Measurements from ENCODE around the gene LAMA5. TPM values are rescaled to one million over a fixed set of nuclear protein-coding genes. Genes with fewer than 3 reads are reported as not detected.
A peak's percentile ranks its signal among the peaks of the same experiment; 100 is the strongest.

The LAMA5 gene
- total RNA-seq, 1 experiment from 2014 or later = 4.1 TPM

DNA sequence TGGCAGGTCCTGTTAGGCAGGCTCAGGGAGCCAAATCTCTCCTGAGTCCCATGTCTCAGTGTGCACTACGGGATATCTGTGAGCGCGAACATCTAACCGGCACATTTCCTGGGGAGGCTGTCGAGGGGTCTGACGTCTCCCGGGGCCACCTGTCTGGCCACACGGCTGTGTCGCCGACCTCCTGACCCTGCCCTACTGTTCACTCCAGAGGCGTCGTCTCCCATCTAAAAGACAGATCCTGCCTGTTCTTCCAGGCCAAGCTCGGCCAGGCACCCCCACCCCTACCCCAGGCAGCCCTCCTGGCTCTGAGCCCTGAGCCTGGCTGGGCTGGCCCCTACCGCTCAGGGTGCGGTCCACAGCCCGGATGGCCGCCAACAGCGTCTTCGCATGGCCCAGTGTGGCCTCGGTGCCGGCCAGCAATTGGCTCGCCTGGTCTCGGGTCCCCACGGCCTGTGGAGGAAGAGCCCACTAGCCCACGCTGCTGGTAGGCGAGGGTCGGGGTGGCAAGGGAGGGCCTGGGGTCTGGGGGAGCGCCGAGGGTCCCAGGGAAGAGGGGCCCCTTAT is 47.7 kb downstream of the LAMA5 start:
- no peak for DNase-seq (ENCODE audit: low read depth, low spot score)
- in situ Hi-C loops (cut with HindIII; ENCODE audit: low pct_unique_long_range_greater_than_20kb, low sequenced_read_pairs) = no loop called here

DNA sequence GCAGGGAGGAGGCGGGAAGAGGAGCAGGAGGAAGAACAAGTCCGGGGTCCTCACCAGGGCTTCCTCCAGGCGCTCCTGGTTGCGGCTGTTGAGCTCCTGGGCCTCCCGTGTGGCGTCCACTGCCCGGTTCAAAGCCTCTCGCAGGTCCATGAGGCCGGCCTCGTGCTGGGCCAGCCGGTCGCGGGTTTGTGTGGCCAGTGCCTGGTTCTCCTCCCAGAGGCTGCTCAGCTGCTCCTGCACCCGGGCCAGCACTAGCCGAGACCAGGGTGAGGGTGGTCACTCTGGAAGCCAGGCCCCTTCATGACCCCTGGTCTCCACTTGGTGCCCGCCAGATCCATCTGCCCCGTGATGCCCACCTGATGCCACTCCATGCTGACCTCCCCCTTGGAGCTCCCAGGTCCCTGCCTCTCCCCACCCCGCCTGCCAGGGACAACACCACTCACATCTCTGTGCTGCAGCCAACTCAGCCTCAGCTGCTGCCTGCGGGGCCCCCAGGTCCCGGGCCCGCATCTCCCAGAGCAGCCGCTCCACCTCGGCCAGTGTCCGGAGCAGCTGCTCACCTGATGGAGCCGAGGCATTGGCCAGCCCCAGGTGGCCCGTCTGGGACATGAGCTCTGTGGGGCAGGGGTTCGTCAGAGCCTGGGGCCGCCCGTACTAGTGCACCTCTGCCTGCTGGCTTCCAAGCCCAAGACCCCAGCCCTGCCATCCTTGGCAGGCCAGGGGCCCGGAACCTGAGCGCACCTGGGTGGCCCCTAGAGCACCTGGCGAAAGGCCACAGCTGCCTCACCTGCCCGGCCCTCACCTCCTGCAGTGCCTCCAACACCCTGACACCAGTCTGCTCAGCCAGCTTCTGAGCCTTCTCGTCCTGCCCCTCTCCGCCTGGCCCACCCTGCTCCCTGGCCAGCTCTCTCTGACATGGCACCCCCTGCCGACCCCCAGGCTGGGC is 48.4 kb downstream of the LAMA5 start:
- in situ Hi-C loops (cut with HindIII; ENCODE audit: low pct_unique_long_range_greater_than_20kb, low sequenced_read_pairs) = no loop called here
- DNase-seq (ENCODE audit: low read depth, low spot score) = peak; percentile 17

DNA sequence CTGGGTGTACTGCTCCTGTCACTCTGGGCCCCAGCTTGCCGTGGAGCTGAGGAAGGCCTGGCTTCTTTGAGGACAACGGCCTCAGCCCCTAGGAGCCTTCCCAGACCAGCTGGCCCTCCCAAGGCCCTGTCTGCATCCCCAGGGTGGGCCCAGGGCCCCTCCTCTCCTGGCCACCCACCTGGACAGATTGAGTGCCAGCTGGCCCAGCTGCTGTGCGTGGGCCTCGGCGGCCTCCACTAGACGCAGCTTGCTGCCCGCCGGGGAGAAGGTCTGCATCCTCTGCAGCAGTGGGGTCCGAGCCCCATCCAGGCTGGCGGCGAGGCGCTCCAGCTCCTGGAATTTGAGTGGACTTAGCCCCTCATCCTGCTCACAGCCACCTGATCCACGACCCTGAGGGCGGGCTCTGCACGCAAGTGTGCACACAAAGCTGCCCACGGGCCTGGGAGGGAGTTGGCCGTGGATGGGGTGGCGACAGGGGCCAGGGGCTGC is 49.9 kb downstream of the LAMA5 start:
- no peak for DNase-seq (ENCODE audit: low read depth, low spot score)
- in situ Hi-C loops (cut with HindIII; ENCODE audit: low pct_unique_long_range_greater_than_20kb, low sequenced_read_pairs) = no loop called here

DNA sequence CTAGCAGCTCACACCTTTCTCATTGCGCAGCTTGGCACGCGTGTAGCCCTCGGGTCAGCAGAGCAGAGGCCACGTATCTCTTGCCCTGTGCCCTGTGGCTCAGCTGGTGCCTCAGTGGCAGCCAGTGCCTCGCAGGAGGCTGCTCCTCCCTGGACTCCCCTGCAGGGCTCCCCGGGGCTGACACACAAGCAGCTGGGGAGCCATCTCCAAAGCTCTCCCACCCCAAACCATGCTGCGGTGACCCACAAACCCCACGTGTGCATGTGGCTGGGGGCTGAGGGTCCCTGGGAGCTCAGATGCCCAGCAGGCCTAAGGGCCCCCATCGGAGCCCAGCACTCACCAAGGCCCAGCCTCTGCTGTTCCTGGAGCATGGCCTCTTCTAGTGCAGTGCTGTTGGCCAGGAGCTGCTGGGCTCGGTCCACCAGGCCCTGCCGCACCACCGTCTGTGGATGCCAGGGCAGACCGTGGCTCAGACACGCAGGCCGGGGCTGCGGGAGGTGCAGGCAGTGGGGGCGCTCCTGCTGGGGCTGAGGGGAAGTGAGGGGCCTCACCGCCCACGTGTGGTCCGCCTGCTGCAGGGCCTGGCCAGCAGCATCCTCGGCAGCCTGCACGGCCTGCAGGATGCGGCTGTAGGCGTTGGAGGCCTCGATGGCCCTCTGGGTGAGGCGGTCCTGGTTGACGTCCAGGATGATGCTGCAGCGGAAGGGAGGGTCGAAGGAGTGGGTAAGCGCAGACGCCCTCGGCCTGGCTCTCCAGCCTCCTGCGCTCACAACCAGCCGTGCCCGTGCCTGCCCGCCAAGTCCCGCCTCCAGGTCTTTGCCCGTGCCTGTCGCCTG is 50.6 kb downstream of the LAMA5 start:
- no peak for DNase-seq (ENCODE audit: low read depth, low spot score)
- in situ Hi-C loops (cut with HindIII; ENCODE audit: low pct_unique_long_range_greater_than_20kb, low sequenced_read_pairs) = no loop called here

DNA sequence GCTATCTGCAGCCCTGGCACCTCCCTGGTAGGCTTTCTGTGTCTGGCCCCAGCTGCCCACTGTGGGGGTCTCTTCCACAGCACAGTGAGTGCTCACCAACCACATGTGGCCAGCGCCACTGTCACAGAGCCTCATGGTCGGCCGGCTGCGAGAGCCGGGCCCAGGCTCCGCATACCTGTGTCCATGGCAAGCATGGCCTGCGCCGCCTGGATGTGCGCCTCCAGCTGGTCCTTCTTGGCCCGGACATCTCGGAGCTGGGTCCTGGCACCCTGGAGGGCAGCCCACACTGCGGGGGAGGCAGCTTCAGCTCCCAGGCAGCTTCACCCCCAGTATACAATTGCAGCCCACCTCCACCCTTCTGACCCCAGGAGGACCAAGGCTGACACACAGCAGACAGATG is 51.3 kb downstream of the LAMA5 start:
- DNase-seq (ENCODE audit: low read depth, low spot score) = no peak
- in situ Hi-C loops (cut with HindIII; ENCODE audit: low pct_unique_long_range_greater_than_20kb, low sequenced_read_pairs) = no loop called here

DNA sequence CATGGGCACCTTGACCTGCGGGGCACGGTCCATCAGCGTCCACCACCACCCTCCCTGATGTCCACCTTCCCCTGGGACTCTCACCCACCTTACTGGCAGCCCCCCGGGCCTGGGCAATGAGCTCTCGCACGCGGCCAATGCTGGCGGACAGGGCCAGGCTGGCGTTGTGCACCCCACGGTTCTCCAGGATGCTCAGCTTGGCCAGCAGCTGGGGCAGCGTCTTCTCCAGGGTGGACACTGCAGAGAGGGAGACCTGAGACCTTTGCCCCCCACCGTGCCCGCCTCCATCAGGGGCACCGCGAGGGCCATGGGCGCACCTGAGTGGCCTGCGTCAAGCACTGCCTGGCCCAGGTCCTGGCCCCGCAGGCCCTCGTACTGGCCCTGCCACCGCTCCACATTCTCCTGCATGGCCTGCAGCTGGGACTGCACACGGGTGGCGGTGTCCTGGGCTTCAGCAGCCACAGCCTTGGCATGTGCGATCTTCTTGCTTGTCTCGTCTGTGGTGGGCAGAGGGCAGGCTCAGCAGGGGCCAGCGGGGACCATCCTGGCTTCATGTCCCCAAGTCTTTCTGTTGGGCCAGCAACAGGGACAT is 52.3 kb downstream of the LAMA5 start:
- in situ Hi-C loops (cut with HindIII; ENCODE audit: low pct_unique_long_range_greater_than_20kb, low sequenced_read_pairs) = no loop called here
- DNase-seq (ENCODE audit: low read depth, low spot score) = no peak

DNA sequence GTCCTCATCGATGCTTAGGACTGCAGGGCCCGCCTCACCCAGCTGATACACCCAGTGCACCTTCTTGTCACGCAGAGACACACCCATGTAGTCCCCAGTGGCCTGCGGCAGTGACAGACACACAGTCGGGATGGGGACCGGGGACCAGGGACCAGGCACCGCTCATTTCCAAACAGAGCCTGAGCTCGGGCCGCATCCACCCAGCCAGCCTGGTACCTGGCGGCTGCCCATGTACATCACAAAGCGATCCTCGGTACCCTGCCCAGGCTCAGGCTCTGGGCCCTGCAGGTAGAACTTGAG is 52.8 kb downstream of the LAMA5 start:
- DNase-seq (ENCODE audit: low read depth, low spot score) = no peak
- in situ Hi-C loops (cut with HindIII; ENCODE audit: low pct_unique_long_range_greater_than_20kb, low sequenced_read_pairs) = no loop called here

DNA sequence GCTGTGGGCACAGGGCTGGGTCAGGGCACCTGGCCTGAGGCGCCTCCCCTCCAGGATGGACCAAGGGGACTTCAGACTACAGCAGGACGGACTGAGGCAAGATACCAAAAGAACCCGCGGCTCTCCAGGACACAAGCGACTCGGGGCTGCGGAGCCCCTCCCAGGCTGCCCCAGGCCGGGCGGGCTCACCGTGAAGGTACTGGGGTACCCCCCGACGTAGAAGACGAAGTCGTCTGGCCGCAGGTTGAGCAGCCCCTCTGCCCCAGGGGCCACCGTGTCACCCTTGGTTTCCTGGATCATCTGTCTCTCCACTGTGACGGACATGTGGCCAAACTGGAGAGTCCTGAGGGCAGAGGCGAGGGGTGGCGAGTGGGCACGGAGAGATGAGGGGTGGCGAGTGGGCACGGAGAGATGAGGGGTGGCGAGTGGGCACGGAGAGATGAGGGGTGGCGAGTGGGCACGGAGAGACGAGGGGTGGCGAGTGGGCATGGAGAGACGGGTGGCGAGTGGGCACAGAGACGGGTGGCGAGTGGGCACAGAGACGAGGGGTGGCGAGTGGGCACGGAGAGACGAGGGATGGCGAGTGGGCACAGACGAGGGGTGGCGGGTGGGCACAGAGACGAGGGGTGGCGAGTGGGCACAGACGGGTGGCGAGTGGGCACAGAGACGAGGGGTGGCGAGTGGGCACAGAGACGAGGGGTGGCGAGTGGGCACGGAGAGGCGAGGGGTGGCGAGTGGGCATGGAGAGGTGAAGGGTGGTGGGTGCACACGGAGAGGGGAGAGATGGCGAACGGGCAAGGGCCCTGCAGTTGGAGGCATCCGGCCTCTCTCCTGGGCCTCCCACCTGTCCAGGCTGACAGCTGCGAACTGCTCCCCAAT is 53.4 kb downstream of the LAMA5 start:
- in situ Hi-C loops (cut with HindIII; ENCODE audit: low pct_unique_long_range_greater_than_20kb, low sequenced_read_pairs) = no loop called here
- no peak for DNase-seq (ENCODE audit: low read depth, low spot score)

DNA sequence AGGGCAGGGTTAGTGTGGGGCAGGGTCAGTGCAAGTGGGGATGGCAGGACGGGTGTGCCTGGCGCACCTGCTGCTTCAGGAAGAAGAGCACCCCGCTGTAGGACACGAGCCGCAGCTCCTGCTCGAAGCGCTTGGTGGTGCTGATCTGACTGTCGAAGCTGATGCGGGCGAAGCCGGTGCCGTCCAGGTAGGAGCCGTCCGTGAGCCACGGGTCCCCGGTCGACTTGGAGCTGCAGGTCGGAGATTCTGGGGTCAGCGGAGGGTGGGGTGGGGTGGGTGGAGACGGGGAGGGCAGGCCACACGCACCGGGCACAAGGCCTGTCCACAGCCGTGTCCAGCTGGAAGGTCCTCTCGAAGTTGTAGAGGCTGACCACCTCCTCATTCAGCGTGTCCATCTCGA is 54.1 kb downstream of the LAMA5 start:
- DNase-seq (ENCODE audit: low read depth, low spot score) = no peak
- in situ Hi-C loops (cut with HindIII; ENCODE audit: low pct_unique_long_range_greater_than_20kb, low sequenced_read_pairs) = no loop called here

DNA sequence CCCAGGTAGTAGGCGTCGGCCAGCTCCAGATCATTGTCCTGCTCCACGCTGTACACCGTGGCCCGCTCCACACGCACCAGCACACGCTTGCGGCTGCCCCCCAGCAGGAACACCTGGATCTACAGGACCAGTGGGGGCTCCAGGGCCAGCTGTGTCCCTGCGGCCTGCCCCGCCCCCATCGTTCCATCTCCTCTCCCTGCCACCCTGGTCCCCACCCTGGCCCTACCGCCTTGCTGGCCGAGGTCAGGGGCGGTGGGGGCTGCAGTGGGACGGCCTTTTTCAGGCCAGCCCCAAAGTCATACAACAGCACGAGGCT is 54.5 kb downstream of the LAMA5 start:
- in situ Hi-C loops (cut with HindIII; ENCODE audit: low pct_unique_long_range_greater_than_20kb, low sequenced_read_pairs) = no loop called here
- DNase-seq (ENCODE audit: low read depth, low spot score) = no peak

DNA sequence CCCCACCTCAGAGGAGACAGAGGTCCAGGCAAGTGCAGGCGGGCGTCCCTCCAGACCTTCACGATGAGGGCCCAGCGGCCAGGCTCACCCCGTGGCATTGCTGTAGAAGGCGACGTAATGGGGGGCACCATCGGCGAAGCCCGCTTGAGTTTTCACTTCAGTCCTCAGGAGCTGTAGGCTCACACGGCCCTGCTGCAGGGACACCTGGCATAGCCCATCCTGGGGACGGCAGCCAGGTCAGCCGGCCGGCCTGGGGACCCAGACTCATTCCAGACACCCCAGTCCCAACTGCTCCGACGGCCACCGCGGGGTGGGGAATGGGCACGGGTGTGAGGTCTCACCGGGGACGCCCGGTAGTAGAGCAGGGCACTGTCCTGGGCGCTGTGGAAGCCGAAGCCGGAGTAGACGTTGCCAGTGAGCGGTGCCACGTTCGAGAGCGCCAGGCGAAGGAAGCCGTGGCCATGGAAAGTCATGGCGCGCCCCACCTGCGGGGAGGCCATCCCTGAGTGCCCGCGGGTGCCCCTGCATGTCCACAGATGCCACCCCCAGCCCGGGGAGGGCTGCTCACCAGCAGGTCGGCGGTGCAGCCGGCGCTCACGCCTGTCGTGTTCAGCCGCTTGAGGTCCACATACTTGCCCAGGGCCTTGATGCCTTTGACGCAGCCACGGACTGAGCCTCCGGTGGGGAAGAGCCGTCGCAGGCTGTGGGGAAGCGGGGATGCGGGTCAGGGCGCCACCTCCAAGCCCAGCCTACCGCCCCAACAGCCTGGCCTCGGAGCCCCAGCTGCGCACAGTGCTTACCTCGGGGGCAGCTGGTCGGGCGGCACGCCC is 55.1 kb downstream of the LAMA5 start:
- in situ Hi-C loops (cut with HindIII; ENCODE audit: low pct_unique_long_range_greater_than_20kb, low sequenced_read_pairs) = no loop called here
- no peak for DNase-seq (ENCODE audit: low read depth, low spot score)

DNA sequence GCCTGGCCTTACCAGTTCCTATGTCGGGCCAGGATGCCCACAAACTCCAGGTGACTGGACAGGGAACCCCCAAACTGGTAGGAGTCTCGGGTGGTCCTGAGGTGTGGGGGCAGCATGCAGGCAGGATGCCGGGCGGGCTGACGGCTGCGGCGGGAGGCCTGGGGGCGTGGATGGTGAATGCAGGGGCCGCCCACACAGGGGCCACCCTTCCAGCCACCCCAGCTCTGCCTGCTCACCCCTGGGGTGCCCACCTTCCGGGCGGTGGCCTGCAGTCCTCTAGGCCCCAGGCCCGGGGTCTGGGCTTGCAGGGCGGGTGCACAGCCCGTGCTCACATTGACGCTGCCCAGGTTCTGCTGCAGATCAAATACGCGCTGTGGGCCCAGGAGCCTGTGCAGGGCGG is 56.0 kb downstream of the LAMA5 start:
- no peak for DNase-seq (ENCODE audit: low read depth, low spot score)
- in situ Hi-C loops (cut with HindIII; ENCODE audit: low pct_unique_long_range_greater_than_20kb, low sequenced_read_pairs) = no loop called here

DNA sequence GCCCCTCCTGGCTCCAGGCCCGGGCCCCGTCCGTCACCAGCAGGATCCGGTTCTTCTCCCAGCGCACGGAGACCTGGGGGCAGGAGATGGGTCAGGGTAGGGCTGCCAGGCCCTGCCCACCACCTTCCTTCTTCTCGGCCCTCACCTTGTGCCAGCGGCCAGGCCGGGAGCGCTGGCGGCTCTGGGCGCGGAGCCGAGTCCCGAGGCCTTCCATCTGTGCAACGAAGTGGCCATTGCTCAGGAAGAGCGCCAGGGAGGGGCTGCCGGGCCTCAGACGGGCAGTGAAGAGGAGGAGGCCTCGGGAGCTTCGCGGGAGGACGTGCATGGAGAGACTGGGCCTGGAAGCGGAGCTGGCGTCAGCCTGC is 56.4 kb downstream of the LAMA5 start:
- no peak for DNase-seq (ENCODE audit: low read depth, low spot score)
- in situ Hi-C loops (cut with HindIII; ENCODE audit: low pct_unique_long_range_greater_than_20kb, low sequenced_read_pairs) = no loop called here

DNA sequence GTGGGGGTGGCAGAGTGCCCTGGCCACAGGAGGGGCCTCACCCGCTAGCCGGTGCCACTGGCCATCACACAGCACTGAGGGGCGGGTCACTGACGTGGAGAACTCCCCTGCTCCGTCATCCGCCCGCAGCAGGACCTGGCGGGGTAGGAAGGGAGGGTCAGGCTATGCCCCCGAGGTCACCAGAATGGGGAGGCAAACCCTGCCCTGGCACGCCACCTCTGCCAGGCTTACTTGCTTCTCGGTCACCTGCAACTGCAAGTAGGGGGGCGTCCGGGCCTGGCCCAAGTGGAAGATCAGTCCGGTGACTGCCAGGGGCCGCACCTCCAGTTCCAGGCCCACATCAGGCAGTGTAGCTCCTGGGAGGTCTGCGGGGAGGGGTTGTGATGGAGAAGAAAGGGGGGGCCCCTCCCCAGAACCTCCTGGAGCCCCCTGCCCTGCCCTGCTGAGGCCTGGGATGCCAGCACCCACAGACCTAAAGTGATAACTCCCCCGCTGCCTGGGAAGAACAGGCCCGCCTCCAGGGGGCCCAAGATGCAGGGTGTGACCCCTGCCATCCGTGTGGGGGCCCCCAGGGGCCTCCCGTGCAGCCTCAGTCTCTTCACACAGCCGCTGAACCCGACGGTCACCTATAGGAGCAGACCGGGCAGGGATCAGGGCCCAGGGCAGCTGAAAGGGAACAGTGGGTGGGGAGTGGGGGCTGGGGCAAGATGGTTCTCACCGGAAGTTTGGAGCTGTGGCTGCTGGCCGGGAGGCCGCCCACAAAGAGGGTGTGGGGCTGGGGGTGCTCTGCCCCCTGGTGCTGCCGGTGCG is 57.0 kb downstream of the LAMA5 start:
- DNase-seq (ENCODE audit: low read depth, low spot score) = no peak
- in situ Hi-C loops (cut with HindIII; ENCODE audit: low pct_unique_long_range_greater_than_20kb, low sequenced_read_pairs) = no loop called here

DNA sequence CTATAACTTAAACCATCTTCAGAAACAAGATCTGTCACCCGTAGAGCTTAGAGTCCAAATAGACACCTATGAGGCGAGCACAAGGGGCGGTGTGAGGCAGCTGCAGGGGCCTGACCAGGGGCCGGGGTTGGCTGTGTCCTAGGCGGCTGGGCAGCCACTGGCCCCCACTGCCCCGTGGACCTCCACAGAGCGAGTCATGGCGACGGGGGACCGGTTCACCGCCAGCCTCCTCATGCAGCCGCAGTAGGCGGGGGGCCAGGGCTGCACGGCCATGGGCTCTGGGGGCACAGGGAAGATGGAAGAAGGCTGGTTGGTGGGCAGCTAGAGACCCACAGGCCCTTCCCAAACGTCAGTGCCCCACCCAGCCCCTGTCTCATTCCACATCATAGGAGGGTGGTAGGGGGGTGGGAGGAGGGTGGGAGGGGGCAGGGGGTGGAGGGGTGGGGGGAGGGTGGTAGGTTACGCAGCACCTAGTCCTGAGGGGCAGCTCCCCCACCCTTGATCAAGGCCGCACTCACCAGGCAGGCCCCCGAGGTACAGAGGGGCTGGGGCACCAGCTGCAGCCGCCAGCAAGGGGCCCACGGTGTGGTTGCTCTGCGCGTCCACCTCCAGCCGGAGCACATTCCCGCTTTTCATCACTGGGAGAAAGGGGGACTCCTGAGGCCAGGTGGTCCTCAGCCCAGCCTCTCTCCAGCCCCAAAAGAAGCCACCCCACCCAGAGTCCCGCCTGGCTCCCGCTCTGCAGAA is 57.7 kb downstream of the LAMA5 start:
- in situ Hi-C loops (cut with HindIII; ENCODE audit: low pct_unique_long_range_greater_than_20kb, low sequenced_read_pairs) = no loop called here
- DNase-seq (ENCODE audit: low read depth, low spot score) = no peak
